Neural cell (in vitro differentiated cells): ENCODE results near the gene RUBCNL. TPM values are rescaled to one million over a fixed set of nuclear protein-coding genes. Genes with fewer than 3 reads are reported as not detected.

Experiments used
- H2AFZ ChIP-seq: fragments of 200-600, 300-800 bp; sonication (generic), shearing (Covaris generic); 2 replicates; pipeline ENCODE4 v1.6.0; 2014; ENCODE audit warnings: low read depth, mild to moderate bottlenecking, antibody characterized with exemption, low read length, moderate library complexity
- H3F3A ChIP-seq: fragments of 200-600 bp; shearing (Covaris generic); 2 replicates; pipeline ENCODE4 v1.6.1; 2016; ENCODE audit warnings: mild to moderate bottlenecking, moderate library complexity, mixed read lengths, antibody characterized with exemption, low read length; ENCODE audit not compliant: insufficient read depth, poor library complexity, severe bottlenecking
- H3K27ac ChIP-seq: fragments of 200-600, 300-800 bp; sonication (generic), shearing (Covaris generic); 2 replicates; pipeline ENCODE4 v1.5.1; 2014; ENCODE audit warnings: mild to moderate bottlenecking, low read length, moderate library complexity
- H3K27me3 ChIP-seq: fragments of 300-800, 200-600 bp; sonication (generic), shearing (Covaris generic); 2 replicates; pipeline ENCODE4 v1.6.0; 2014; ENCODE audit warnings: mild to moderate bottlenecking, low read depth, low read length, moderate library complexity; ENCODE audit not compliant: insufficient read depth
- H3K36me3 ChIP-seq: fragments of 300-800, 200-600 bp; sonication (generic), shearing (Covaris generic); 2 replicates; pipeline ENCODE4 v1.5.1; 2014; ENCODE audit warnings: mild to moderate bottlenecking, antibody characterized with exemption, low read length, moderate library complexity; ENCODE audit not compliant: insufficient read depth
- H3K4me2 ChIP-seq: fragments of 300-800, 200-600 bp; sonication (generic), shearing (Covaris generic); 2 replicates; pipeline ENCODE4 v1.6.0; 2014; ENCODE audit warnings: mild to moderate bottlenecking, low read length
- H3K4me3 ChIP-seq: fragments of 300-800, 200-600 bp; sonication (generic), shearing (Covaris generic); 2 replicates; pipeline ENCODE4 v1.5.1; 2014; ENCODE audit warnings: mild to moderate bottlenecking, low read length, moderate library complexity
- H3K79me2 ChIP-seq: fragments of 200-600 bp; shearing (Covaris generic); replicated peaks from 2 replicates; pipeline ENCODE4 v1.6.0; 2014; ENCODE audit warnings: mild to moderate bottlenecking, low read length, moderate library complexity; ENCODE audit not compliant: insufficient read depth
- H3K9ac ChIP-seq: fragments of 300-800, 200-600 bp; sonication (generic), shearing (Covaris generic); 2 replicates; pipeline ENCODE4 v1.6.1; 2016; ENCODE audit warnings: mild to moderate bottlenecking, low read length, mixed read lengths
- H3K9me2 ChIP-seq: fragments of 200-600 bp; shearing (Covaris generic); 2 replicates; pipeline ENCODE4 v1.6.1; 2016; ENCODE audit warnings: mild to moderate bottlenecking, low read length, mixed read lengths; ENCODE audit not compliant: insufficient read depth
- H3K9me3 ChIP-seq: fragments of 200-600, 300-800 bp; sonication (generic), shearing (Covaris generic); 2 replicates; pipeline ENCODE4 v1.6.1; 2016; ENCODE audit warnings: mild to moderate bottlenecking, mixed run types, low read length, moderate library complexity, mixed read lengths
- H4K20me1 ChIP-seq: fragments of 200-600 bp; shearing (Covaris generic); 2 replicates; pipeline ENCODE4 v1.6.1; 2016; ENCODE audit warnings: mild to moderate bottlenecking, mixed run types; ENCODE audit not compliant: insufficient read depth
- CTCF ChIP-seq: fragments of 450-650 bp; IDR thresholded peaks from 2 replicates; pipeline ENCODE4 v1.5.1; 2014; ENCODE audit warnings: antibody characterized with exemption, mild to moderate bottlenecking, moderate library complexity; ENCODE audit not compliant: poor library complexity, severe bottlenecking
- EP300 ChIP-seq: fragments of 450-650 bp; conservative IDR thresholded peaks from 2 replicates; pipeline ENCODE4 v1.6.1; 2014; ENCODE audit warnings: antibody characterized with exemption, mild to moderate bottlenecking, moderate library complexity; ENCODE audit not compliant: poor library complexity, severe bottlenecking
- EZH2 ChIP-seq: fragments of 200-600, 300-800 bp; shearing (Covaris generic), sonication (generic); IDR thresholded peaks from 2 replicates; pipeline ENCODE4 v1.6.1; 2014; ENCODE audit warnings: antibody characterized with exemption, low read length, borderline replicate concordance, mild to moderate bottlenecking; ENCODE audit not compliant: insufficient read depth, poor library complexity, severe bottlenecking
- MXI1 ChIP-seq: fragments of 450-650 bp; conservative IDR thresholded peaks from 2 replicates; pipeline ENCODE4 v1.6.1; 2014; ENCODE audit warnings: antibody characterized with exemption, mild to moderate bottlenecking; ENCODE audit not compliant: poor library complexity, severe bottlenecking
- POLR2AphosphoS5 ChIP-seq: IDR thresholded peaks from 2 replicates; pipeline ENCODE4 v1.6.1; 2012
- RAD21 ChIP-seq: fragments of 450-650 bp; conservative IDR thresholded peaks from 2 replicates; pipeline ENCODE4 v1.6.1; 2014; ENCODE audit warnings: antibody characterized with exemption, mild to moderate bottlenecking, moderate library complexity
- SMC3 ChIP-seq: fragments of 450-650 bp; conservative IDR thresholded peaks from 2 replicates; pipeline ENCODE4 v1.6.1; 2014; ENCODE audit warnings: antibody characterized with exemption, mild to moderate bottlenecking, moderate library complexity; ENCODE audit not compliant: poor library complexity
- TAF1 ChIP-seq: IDR thresholded peaks from 2 replicates; pipeline ENCODE4 v1.6.1; 2012; ENCODE audit warnings: low read depth
- polyA plus RNA-seq: library from polyadenylated mRNA; depleted of rRNA; stranded (reverse); fragments of >200 nt; gene quantifications from 2 replicates; pipeline ENCODE4 v1.2.3, GENCODE V29; 2014
- TF ChIP-seq, protein P1 (sequence below): IDR thresholded peaks from 2 replicates; pipeline ENCODE4 v1.6.1; 2012; ENCODE audit warnings: borderline replicate concordance

The RUBCNL gene
- polyA plus RNA-seq, 1 donor from 2014 or later = not detected

GRCh38 chr13:46388308-46388707 lies 1.3 kb upstream of the RUBCNL start:
- Histone ChIP-seq H4K20me1 (no peaks in the 10 kb centered on the region), H3K36me3 (no peaks in the 10 kb centered on the region), H3K9ac (no peak overlapping the region), H3K4me2 (no peak overlapping the region), H3K27ac (no peak overlapping the region), H3K9me2 (no peaks in the 10 kb centered on the region), H3F3A (no peaks in the 10 kb centered on the region), H3K4me3 (no peak overlapping the region), H3K79me2 (no peaks in the 10 kb centered on the region), H3K27me3 (peaks cover 48% of the 10 kb centered on the region), H3K9me3 (no peaks in the 10 kb centered on the region), H2AFZ (no peak overlapping the region)
- TF ChIP-seq MXI1 (no peak), SMC3 (no peak), TAF1 (no peak), POLR2AphosphoS5 (no peak), CTCF (no peak), EZH2 (no peak)

DNA sequence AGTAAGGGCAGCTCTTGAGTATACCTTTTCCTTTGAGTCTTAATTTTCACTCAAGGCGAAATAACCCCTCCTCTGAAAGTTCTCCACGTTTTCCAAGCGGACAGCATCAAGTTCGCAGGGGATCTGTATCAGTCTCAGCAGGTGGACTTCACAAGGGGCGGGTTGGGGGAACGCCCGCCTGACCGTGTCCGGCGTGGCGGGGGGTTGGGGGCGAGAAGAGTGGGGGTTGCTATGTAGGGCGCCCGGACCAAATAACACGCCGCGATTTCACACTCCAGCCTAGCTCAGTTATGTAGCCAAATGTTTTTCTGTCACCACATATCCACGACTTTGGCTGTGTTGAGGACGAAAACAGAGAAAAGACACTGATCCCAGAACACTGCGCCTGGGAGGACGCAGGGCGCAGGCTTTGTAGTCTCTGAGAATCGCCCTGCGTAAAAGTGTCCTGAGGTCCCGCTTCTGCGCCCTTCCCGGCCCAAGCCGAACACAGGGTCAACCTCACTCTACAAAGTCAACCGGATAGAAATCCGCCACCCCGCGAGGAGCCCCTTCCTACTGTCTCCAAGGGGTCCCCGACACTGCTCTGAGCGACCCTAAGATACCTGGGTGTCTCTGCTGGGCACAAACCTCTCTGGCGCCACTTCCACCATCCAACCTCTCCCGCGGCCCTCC lies 524 bp downstream of the RUBCNL start:
- no peak overlapping the region for H3K27ac ChIP-seq

More for the DNA sequence above, 524 bp downstream of the RUBCNL start:
- peaks cover 48% of the 10 kb centered on the region for H3K27me3 ChIP-seq
- no peaks in the 10 kb centered on the region for H3K79me2 ChIP-seq
- peak overlapping the region; percentile 53 for H3K4me2 ChIP-seq
- TF ChIP-seq MXI1 = no peak
- TF ChIP-seq EP300 = no peak
- no peak for TF ChIP-seq POLR2AphosphoS5
- no peak for TF ChIP-seq RAD21
- TF ChIP-seq, protein P1, sequence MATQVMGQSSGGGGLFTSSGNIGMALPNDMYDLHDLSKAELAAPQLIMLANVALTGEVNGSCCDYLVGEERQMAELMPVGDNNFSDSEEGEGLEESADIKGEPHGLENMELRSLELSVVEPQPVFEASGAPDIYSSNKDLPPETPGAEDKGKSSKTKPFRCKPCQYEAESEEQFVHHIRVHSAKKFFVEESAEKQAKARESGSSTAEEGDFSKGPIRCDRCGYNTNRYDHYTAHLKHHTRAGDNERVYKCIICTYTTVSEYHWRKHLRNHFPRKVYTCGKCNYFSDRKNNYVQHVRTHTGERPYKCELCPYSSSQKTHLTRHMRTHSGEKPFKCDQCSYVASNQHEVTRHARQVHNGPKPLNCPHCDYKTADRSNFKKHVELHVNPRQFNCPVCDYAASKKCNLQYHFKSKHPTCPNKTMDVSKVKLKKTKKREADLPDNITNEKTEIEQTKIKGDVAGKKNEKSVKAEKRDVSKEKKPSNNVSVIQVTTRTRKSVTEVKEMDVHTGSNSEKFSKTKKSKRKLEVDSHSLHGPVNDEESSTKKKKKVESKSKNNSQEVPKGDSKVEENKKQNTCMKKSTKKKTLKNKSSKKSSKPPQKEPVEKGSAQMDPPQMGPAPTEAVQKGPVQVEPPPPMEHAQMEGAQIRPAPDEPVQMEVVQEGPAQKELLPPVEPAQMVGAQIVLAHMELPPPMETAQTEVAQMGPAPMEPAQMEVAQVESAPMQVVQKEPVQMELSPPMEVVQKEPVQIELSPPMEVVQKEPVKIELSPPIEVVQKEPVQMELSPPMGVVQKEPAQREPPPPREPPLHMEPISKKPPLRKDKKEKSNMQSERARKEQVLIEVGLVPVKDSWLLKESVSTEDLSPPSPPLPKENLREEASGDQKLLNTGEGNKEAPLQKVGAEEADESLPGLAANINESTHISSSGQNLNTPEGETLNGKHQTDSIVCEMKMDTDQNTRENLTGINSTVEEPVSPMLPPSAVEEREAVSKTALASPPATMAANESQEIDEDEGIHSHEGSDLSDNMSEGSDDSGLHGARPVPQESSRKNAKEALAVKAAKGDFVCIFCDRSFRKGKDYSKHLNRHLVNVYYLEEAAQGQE = no peak
- TF ChIP-seq TAF1 = no peak
- no peak for TF ChIP-seq SMC3
- no peak for TF ChIP-seq EZH2
- no peak for TF ChIP-seq CTCF
- H4K20me1 ChIP-seq = no peaks in the 10 kb centered on the region
- H3K4me3 ChIP-seq = peak overlapping the region; percentile 82
- H3K9ac ChIP-seq = peak overlapping the region; percentile 48
- no peaks in the 10 kb centered on the region for H3K9me3 ChIP-seq
- H3K9me2 ChIP-seq = no peaks in the 10 kb centered on the region
- no peaks in the 10 kb centered on the region for H3F3A ChIP-seq
- H2AFZ ChIP-seq = peak overlapping the region; percentile 52
- no peaks in the 10 kb centered on the region for H3K36me3 ChIP-seq
